ENCODE results near the gene TPP2.

The TPP2 gene

GRCh38 chr13:102657630-102658029 lies 60.8 kb downstream of the TPP2 start:
- DNase-seq (ENCODE audit: low read depth), result no peak

GRCh38 chr13:102658660-102659059 lies 61.9 kb downstream of the TPP2 start:
- no peak for DNase-seq (ENCODE audit: low read depth)

- DNase-seq (ENCODE audit: low read depth), result no peak
Observed at GRCh38 chr13:102659168-102659713, 62.5 kb downstream of the TPP2 start.

- no peak for DNase-seq (ENCODE audit: low read depth)
Observed at GRCh38 chr13:102667023-102667422, 70.2 kb downstream of the TPP2 start.

GRCh38 chr13:102667911-102668310 lies 71.1 kb downstream of the TPP2 start:
- DNase-seq (ENCODE audit: low read depth), result no peak

GRCh38 chr13:102670130-102670529 lies 73.3 kb downstream of the TPP2 start:
- DNase-seq (ENCODE audit: low read depth), result no peak

- DNase-seq (ENCODE audit: low read depth), result no peak
Observed at GRCh38 chr13:102675115-102675514, 78.3 kb downstream of the TPP2 start.

GRCh38 chr13:102677122-102677521 lies 80.3 kb downstream of the TPP2 start:
- DNase-seq (ENCODE audit: low read depth), result no peak

GRCh38 chr13:102678339-102679107 lies 81.7 kb downstream of the TPP2 start:
- DNase-seq (ENCODE audit: low read depth), result no peak

- DNase-seq (ENCODE audit: low read depth), result no peak
Observed at GRCh38 chr13:102679449-102680132, 82.8 kb downstream of the TPP2 start.

GRCh38 chr13:102680133-102680717 lies 83.4 kb downstream of the TPP2 start:
- no peak for DNase-seq (ENCODE audit: low read depth)

GRCh38 chr13:102680842-102681740 lies 84.3 kb downstream of the TPP2 start:
- no peak for DNase-seq (ENCODE audit: low read depth)

- no peak for DNase-seq (ENCODE audit: low read depth)
Observed at GRCh38 chr13:102682211-102682610, 85.4 kb downstream of the TPP2 start.

- DNase-seq (ENCODE audit: low read depth), result no peak
Observed at GRCh38 chr13:102682727-102683126, 85.9 kb downstream of the TPP2 start.

GRCh38 chr13:102683637-102684036 lies 86.9 kb downstream of the TPP2 start:
- no peak for DNase-seq (ENCODE audit: low read depth)

GRCh38 chr13:102686024-102686423 lies 89.2 kb downstream of the TPP2 start:
- DNase-seq (ENCODE audit: low read depth), result no peak

- DNase-seq (ENCODE audit: low read depth), result no peak
Observed at GRCh38 chr13:102687520-102687919, 90.7 kb downstream of the TPP2 start.

- no peak for DNase-seq (ENCODE audit: low read depth)
Observed at GRCh38 chr13:102688306-102688973, 91.7 kb downstream of the TPP2 start.

GRCh38 chr13:102690883-102691282 lies 94.1 kb downstream of the TPP2 start:
- DNase-seq (ENCODE audit: low read depth), result no peak

GRCh38 chr13:102692491-102692826 lies 95.7 kb downstream of the TPP2 start:
- no peak for DNase-seq (ENCODE audit: low read depth)

GRCh38 chr13:102693250-102693649 lies 96.5 kb downstream of the TPP2 start:
- no peak for DNase-seq (ENCODE audit: low read depth)

All from T follicular helper cell (primary cell).